HG02970 (cell line): ENCODE results near the gene WDR46.
A peak's percentile ranks its signal among the peaks of the same experiment; 100 is the strongest.

Source experiments
- ATAC-seq: cut with Tn5 transposase; IDR thresholded peaks from one replicate; pipeline ENCODE4 v1.9.1; 2021; ENCODE audit warnings: mild to moderate bottlenecking, moderate library complexity, moderate number of reproducible peaks; ENCODE audit not compliant: unreplicated experiment, low FRiP score

WDR46 gene, protein sequence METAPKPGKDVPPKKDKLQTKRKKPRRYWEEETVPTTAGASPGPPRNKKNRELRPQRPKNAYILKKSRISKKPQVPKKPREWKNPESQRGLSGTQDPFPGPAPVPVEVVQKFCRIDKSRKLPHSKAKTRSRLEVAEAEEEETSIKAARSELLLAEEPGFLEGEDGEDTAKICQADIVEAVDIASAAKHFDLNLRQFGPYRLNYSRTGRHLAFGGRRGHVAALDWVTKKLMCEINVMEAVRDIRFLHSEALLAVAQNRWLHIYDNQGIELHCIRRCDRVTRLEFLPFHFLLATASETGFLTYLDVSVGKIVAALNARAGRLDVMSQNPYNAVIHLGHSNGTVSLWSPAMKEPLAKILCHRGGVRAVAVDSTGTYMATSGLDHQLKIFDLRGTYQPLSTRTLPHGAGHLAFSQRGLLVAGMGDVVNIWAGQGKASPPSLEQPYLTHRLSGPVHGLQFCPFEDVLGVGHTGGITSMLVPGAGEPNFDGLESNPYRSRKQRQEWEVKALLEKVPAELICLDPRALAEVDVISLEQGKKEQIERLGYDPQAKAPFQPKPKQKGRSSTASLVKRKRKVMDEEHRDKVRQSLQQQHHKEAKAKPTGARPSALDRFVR

DNA sequence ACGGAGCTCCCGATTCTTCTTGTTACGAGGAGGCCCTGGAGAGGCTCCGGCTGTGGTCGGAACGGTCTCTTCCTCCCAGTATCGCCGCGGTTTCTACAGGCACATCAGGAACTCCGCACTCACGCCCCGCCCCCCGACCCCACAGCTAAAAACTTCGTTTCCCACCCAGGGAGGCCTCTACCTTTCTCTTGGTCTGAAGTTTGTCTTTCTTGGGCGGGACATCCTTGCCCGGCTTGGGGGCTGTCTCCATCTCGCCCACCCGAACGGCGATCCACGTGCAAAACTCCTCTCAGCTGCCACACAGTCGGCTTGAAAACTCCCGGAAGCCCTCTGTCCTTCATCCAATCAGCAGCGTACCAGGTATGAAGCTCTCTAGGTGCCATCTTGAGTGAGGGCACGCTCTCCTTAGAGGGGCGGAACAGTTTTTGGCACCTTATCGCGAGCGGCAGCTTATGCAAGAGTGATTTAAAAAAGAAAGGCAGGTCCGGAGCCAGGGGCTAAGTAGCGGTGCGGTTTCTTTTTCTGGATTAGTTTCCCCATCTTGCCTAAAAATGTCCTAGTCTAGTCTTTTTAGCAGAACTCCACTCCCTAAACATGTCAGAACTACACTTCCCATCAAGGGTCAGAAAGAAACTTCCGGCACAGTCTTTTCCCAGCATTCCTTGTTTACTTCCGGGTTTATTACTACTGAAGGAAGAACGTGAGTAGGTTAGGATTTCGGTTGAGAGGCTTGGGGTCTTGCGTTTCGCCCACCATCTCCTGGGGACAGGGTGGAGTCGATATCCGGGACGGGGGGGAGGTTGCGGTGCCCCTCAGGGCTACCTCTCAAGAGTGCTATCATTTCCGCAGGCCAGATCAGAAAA is at the start of gene WDR46, which contains the start of gene PFDN6:
WDR46 (minus strand) TSS at position 319 of the 863 bp plus-strand sequence; CDS start at position 250, 69 bp downstream.
PFDN6 (plus strand) TSS at position 681 of the 863 bp plus-strand sequence. CDS start 256 bp downstream, outside the sequence.
- ATAC-seq = peak; percentile 78

DNA sequence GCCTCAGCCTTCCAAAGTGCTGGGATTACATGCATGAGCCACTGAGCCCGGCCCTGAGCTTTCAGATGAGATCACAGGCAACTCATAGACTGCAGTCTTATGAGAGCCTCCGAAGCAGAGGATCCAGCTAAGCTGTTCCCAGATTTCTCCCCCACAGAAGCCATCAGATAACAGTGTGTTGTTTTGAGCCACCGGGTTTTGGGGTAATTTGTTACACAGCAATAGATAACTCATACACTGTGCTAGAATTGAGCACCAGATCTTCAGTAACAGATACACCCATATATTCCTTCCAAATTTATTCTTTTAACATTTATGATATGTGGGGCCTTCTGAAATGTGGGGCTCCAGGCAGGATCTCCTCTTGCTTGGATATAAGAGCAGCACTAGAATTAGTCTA is 47.5 kb upstream of the WDR46 start:
- ATAC-seq = no peak

DNA sequence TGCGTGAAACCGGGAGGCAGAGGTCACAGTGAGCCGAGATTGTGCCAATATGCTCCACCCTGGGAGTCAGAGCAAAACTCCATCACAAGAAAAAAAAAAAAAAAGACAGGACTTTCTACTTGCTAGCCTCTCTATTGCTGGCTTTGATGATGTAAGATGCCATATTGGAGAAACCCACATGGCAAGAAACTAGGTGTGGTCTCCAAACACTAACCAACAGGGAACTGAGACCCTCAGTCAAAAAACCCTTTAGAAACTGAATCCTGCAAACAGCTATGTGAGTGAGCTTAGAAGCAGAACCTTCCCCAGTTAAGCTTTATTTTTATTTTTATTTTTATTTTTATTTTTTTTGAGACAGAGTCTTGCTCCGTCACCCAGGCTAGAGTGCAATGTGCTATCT is 46.9 kb upstream of the WDR46 start:
- ATAC-seq = no peak

DNA sequence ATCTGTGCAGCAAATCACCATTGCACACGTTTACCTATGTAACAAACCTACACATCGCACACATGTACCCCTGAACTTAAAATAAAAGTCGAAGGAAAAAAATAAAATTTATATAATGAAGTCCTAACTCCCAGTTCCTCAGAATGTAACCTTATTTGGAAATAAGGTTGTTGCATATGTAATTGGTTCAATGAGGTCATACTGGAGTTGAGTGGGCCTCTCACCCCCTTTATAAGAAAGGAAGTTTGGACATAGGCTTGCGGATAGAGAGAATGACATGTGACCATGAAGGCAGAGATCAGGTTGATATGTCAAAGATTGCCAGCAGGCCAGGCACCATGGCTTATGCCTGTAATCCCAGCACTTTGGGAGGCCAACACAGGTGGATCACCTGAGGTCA is 44.6 kb upstream of the WDR46 start:
- no peak for ATAC-seq

DNA sequence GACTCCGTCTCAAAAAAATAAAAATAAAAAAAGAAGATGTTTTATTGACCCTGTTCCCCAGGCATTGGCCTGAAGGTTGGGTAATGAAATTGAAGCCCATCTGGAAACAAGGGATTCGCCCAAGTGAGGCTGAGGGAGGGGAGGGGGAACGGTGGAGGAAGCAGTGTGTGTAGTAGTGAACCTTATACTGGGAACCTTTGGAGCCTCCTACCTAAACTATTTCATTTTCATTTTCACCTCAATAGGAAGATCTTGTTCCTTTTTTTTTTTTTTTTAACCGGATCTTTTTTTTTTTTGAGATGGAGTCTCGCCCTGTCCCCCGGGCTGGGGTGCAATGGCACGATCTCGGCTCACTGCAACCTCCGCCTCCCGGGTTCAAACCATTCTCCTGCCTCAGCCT is 41.7 kb upstream of the WDR46 start:
- ATAC-seq = no peak

DNA sequence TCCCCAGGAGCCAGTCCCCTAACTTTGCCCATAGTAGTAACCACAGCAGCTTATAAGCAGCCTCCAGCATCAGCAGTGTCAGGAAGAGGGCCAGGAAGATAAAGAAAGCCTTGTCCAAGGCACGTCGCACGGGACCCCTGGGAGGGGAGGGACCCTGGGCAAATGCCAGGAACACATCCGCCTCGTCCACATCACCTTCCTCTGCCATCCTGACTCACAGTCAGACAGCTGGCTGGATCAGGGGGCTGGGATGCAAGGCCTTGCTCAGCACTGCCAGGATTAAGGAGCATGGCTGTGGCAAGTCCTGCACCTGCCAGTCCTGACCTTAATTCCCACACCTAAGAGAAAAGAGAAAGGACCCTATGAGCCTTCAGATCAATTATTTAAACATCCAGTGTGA is 40.0 kb upstream of the WDR46 start:
- no peak for ATAC-seq

DNA sequence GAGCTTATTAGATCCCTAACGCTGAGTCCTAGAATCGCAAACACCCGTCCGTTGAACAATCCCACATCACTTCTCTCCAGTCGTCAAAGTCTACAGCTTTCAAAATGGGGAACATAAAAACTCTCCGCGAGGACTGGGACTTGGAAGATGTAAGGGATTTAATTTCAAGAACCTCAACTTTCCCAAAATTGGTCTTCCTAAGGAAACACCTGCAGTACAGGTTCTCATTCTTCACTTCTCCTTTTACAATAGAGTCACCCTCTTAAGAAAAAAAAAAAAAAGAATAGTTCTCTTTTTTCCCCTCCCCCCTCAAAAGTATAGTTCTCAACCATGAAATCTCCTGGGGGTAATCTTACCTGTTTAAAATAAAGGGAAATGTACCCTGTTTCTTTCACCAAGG is 35.1 kb upstream of the WDR46 start:
- ATAC-seq = no peak

DNA sequence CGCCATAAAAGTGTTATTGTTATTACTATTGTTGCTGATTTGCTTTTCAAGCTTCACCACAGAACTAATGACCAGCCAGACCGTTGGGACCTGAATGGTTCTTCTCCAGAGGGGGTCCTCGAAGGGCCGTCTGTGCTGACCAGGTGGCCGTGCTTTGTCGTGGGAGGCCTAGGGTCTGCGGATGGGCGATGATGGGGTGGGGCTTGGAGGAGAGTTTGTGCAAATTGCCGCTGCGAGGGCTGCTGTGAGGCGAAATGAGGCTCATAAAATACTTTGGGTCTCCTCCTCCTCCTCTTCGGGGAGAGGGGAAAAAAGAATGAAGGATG is 34.5 kb upstream of the WDR46 start:
- peak; percentile 12 for ATAC-seq

DNA sequence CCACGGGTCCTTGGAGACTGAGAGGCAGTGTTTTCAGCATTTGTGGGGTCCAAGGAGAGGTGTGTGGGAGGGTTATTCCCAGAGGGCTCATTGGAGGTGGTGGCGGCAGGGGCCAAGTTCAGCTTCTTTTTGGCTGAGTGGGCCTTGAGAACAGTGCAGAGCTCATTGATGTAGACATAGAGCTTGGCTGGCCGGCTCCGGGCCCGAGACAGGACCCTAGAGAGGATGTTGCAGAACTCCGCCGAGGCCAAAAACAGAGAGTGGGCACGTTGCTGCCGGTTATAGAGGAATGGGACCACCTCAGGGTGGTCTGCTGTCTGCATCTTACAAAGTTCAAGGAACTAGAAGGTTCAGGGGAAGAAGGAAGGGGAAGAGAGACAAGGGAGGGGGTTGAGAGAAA is 32.2 kb upstream of the WDR46 start:
- no peak for ATAC-seq

DNA sequence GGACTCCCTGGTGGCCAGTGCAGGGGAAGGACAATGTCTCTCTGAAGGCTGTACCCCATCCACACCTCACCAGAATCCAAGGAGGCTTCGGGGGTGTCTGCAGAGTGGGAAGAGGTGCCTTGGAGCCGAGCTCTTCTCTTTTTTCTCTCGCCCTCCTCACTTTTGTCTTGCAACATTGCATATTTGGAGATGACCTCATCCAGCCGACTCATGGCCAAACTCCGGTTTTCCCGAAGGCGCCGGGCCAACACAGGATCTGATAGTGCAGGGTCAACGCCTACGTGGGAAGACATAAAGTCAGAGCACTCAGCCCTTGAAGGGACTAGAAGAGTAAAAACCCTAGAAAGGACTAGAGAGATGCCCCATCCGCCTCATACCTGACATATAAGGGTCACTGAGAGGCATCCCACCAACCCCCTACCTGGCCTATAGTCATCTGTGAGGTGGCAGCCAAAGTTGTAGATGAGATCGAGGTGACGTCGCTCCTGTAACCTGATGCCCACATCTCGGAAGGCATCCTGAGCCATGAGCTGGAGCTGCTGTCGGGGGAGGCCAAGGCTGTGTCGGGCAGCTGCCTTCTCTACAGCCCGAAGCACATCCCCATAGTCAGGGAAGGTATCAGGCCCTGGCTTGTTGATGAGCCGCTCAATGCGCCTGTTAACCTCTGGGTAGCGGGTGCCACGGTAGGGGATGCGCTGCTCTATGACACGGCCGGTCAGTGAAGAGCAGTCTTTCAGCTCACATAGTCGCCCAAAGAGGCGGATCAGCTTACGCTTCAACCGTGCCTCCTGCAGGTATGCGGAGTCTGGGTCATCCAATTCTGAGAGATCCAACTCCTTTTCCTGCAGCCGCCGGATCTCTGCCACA is 31.5 kb upstream of the WDR46 start:
- ATAC-seq = no peak

DNA sequence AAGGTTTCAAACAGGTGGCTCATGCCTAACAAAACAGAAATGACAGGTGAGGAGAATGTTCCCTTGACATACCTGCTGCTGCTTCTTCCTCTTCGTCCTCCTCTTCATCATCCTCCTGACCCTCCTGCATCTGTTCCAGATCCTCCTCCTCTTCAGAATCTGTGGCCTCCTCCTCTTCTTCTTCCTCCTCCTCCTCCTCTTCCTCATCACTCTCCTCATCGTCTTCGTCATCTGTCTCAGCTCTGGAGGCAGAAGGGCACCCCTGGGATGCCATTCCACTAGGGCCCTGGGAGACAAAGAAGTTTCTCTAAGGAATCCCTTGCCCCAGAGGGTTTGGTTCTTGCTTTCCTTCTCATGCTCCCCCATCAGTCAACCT is 30.9 kb upstream of the WDR46 start:
- no peak for ATAC-seq

DNA sequence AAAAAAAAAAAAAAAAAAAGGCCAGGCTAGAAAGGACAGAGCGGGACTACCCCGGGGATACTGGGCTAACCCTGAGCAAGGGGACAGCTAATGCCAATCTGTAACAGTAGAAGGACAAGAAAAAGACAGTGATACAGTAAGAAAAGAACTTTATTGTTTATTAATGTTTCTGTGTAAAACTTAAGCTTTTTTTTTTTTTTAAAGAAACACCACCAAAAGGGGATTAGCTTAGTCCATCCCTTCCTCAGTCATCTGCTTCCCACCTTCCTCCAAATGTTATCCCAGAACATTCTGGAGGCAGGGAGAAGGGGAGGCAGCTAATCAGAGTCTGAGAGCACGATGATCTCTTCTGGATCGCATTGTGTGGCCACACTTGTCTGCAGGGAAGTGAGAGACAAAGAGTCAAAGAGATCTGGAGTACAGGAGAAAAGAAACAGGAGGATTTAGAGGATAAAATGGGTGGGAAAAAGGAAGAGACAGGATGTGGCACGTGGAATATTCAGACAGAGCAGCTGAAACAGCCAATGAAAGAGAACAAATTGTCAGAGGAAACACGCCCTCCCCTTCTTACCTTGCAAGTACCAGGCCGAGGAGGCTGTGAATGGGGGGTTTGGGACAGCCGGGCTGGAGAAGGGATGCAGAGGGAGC is 29.5 kb upstream of the WDR46 start:
- no peak for ATAC-seq

DNA sequence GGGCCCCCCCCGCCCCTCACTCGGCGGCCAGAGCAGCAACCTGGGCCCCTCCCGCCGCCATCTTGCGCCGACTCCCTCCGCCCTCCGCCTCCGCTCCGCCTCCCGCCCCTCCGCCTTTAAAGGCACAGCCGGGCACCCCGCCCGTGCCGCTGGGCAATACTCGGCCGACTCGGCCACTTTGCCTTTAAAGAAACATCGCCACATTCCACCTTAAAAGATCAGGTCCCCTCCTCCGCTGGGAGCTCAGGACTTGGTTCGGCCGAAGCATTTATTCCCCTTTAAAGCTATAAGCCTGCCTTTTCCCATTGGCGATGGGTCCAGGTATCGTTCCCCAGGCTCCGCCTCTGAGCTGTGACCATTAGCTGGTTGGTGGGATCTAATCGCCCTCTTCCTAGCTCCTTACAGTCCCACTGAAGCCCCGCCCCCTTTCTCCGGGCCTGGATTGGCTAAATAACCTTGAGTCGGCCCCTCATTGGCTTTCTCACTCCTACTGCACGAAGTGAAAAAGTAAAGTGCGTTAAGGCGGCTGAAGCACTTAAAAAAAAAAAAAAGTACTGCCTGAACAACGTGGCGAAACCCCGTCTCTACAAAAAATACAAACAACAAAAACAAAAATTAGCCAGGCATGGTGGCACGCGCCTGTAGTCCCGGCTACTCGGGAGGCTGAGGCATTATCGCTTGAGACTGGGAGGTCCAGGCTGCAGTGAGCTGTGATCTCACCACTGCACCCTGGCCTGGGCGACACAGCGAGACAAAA is 28.8 kb upstream of the WDR46 start, which contains the start of gene ZBTB22:
ZBTB22 (minus strand) TSS at position 76 of the 757 bp plus-strand sequence. CDS start 828 bp downstream, outside the sequence.
- peak; percentile 42 for ATAC-seq

DNA sequence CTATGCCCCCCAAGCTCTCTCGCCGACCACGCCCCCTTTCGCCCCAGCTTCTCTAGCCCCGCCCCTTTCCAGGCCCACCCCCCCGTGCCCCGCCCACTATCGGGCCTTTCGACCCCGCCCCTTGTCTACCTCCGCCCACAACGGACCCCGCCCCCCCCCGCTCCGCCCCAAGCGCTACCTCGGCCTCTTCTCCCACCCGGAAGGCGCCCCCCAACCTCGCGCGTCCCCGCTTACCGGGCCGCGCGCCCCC is 28.3 kb upstream of the WDR46 start:
- no peak for ATAC-seq

DNA sequence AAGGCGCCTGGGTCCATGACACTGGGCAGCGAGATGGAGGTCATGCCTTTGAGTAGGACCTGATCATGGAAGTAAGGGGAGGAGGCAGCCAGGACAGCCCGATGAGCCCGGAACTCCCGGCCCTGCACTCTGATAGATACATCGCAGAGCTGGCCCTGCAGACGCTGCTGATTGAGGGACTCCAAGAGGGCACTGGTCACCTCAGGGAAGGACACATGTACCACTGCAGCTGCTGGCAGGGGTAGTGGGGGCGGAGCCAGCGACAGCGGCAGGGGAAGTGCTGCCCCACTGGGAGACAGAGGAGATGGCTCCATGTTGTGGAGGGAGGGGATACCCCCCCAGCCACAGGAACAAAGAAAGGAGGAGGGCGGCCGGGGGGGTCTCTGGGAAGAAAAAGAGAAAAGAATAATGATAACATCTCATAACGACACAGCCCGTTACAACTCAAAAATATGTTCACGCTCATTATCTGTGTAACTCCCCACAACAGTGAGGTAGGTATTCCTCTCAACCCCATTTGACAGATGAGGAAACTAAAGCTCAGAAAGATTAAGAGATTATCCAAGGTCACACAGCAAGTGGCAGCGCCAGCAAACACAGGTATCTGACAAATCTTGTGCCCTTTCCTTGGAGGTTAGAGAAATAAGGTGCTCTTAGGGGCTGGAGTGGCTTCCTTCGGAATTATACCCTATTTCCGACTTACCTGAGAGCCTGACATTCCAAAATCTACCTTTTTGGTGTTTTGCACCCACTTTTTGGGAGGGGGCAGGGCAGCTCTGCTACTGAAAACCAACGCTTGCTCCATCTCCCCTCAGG is 27.8 kb upstream of the WDR46 start:
- ATAC-seq = no peak

DNA sequence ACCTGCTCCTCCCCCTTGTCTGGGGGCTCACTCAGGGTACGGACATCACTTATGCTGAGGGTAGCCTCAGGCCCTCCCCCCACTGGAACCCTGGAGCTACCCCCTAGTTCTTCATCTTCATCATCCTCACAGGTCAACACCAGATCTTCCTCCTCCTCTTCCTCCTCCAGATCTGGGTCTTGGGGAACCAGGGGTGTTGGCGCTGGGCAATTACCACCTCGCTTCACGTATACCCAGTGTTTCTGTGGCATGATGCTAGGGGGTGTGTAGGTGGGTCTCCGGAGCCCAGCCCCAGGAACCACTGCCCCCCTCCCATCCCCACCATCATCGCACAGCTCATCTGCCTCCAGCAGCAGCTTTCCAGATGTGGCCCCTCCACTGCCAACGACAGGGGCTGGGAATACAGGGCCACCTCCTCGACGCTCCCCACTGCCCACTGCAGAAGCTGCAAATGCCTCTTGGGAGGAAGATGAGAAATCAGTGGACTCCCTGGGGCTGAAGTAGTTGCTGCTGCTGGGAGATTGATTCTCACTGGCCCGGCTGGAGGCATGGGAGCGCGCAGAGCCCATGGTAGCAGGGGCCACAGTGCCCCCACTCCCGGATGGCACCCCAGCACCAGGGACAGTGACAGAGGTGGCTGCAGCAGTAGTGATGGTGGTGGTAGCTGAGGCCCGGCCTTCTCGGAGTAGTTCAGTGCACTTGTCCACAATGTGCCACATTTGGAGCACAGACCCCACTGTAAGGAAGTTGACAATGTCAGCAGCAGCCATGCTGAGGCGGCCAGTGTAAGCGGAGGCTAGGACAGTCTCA is 27.0 kb upstream of the WDR46 start:
- ATAC-seq = no peak

DNA sequence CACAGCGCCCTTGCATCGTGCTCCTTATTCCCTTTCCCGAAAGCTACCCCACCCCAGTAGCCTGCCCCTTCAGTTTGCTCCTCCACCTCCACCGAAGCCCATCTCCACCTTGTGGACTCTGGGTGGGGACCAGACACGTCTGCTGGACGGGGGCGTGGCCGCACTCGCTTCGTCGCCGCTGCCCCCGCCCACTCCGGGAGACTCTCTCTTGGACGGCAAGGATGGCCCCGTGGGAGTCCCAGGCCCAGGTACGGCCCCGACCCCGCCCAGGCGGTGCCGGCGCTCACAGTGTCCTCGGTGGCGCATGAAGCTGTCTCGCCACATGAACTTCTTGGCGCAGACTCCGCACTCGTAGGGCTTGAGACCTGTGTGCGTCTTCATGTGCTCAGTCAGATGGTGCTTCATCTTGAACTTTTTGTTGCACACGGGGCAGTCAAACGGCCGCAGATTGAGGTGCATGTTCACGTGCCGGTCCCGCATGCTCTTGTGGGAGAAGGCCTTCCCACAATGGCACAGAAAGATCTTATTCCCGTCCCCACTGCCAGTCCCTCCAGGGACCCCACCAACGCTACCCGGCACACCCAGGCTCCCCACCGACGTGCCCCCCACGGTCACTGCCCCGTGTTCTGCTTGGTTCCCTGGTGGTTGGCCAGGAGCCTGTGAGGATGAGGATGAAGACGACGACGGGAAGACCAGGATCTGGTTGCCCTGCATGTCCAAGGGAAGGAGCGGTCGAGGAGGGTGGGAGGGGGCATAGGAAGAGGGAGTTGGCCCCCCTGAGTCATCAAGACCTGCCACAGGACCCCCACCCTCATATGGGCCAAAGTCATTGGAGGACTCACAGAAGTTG is 26.1 kb upstream of the WDR46 start:
- ATAC-seq = no peak
